IgD-negative memory B cell (primary cell): ENCODE data around the gene PYGO1. TPM values are rescaled to one million over a fixed set of nuclear protein-coding genes. Genes with fewer than 3 reads are reported as not detected.
"Not testable (repeated sequence)": the region's sequence is repeated elsewhere in the genome, so short reads cannot be mapped to it uniquely, and the experiment has no call there.

Source experiments
- H3K27ac Mint-ChIP-seq, 3 donors: one replicate each; pipeline ENCODE4 v1.8.0; 2020 to 2022; ENCODE audit warnings: mild to moderate bottlenecking in 3 of 3, mixed read lengths in 3 of 3, moderate library complexity in 1 of 3
- H3K27me3 Mint-ChIP-seq: one replicate; pipeline ENCODE4 v1.8.0; 2021; ENCODE audit warnings: mixed read lengths
- H3K36me3 Mint-ChIP-seq: one replicate; pipeline ENCODE4 v1.8.0; 2020; ENCODE audit warnings: mild to moderate bottlenecking, mixed read lengths
- H3K4me1 Mint-ChIP-seq, 3 donors: one replicate each; pipeline ENCODE4 v1.8.0; 2020 to 2022; ENCODE audit warnings: mixed read lengths in 3 of 3, mild to moderate bottlenecking in 1 of 3
- H3K4me3 Mint-ChIP-seq, 4 donors: one replicate each; pipeline ENCODE4 v1.8.0; 2020 to 2022; ENCODE audit warnings: mild to moderate bottlenecking in 4 of 4, mixed read lengths in 4 of 4, moderate library complexity in 3 of 4
- H3K9me3 Mint-ChIP-seq, 3 donors: one replicate each; pipeline ENCODE4 v1.8.0; 2020 to 2021; ENCODE audit warnings: mixed read lengths in 3 of 3, mild to moderate bottlenecking in 1 of 3
- polyA plus RNA-seq: library from polyadenylated mRNA; unstranded; fragments of 300-500 nt; fragmentation: Illumina TruSeq; gene quantifications from one replicate; pipeline ENCODE4 v1.2.3, GENCODE V29; 2021

Gene PYGO1
- polyA plus RNA-seq, 1 donor from 2014 or later: not detected

- Mint-ChIP-seq H3K36me3 (no peaks in the 10 kb centered on the region), H3K4me1 (no peaks in the 10 kb centered on the region), H3K4me3 (no peak overlapping the region), H3K9me3 (peaks cover 0 to 7% (median 0%) of the 10 kb centered on the region in 3 donors), H3K27ac (no peak overlapping the region), H3K27me3 (peaks cover 4% of the 10 kb centered on the region)
Observed at GRCh38 chr15:55507567-55507966, 80.6 kb downstream of the PYGO1 start.

DNA sequence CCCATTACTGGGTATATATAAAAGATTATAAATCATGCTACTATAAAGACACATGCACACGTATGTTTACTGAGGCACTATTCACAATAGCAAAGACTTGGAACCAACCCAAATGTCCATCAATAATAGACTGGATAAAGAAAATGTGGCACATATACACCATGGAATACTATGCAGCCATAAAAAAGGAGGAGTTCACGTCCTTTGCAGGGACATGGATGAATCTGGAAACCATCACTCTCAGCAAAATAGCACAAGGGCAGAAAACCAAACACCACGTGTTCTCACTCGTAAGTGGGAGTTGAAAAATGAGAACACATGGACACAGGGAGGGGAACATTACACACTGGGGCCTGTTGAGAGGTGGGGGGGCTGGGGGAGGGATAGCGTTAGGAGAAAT, 82.7 kb downstream of the PYGO1 start:
- H3K27ac Mint-ChIP-seq, H3K9me3 Mint-ChIP-seq, H3K4me1 Mint-ChIP-seq, H3K36me3 Mint-ChIP-seq, H3K27me3 Mint-ChIP-seq, H3K4me3 Mint-ChIP-seq: not testable (repeated sequence)

GRCh38 chr15:55499151-55499550, 89.0 kb downstream of the PYGO1 start:
- no peaks in the 10 kb centered on the region for H3K36me3 Mint-ChIP-seq

DNA sequence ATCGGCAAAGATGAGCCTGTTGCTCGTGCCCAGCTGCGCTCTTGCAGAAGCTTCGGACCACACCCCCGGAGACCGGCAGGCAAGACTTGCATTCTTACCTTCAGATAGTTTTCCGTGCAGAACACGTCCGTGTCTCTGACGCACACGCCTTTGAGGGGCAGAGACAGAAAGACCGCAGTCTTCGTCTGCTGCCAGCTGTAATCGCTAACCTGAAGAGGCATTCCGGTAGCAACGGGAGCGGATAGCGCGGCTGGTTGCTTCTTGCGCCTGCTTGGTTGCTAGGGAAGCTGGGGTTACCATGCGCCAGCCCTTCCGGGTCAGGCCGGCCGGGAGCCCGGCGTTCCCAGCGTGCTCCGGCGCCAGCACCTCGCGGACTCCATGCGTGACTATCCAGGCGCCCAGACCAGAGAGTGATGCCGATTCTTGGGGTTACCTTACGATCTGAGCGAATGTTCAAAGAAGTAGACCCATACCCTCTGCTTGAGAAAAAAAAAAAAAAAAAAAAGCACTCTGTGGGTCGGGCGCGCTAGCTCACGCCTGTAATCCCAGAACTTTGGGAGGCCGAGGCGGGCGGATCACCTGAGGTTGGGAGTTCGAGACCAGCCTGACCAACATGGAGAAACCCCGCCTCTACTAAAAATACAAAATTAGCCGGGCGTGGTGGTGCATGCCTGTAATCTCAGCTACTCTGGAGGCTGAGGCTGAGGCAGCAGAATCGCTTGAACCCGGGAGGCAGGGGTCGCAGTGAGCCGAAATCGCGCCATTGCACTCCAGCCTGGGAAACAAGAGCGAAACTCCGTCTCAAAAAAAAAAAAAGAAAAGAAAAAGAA, 89.8 kb downstream of the PYGO1 start:
- Mint-ChIP-seq H3K4me1 (peaks cover 8 to 15% (median 8%) of the 10 kb centered on the region in 3 donors), H3K4me3 (peak overlapping the region; percentile 89 to 91 (median 90)), H3K27ac (peak overlapping the region; percentile 71 to 93 (median 76))
- H3K9me3 Mint-ChIP-seq, H3K36me3 Mint-ChIP-seq, H3K27me3 Mint-ChIP-seq: not testable (repeated sequence)

More at GRCh38 chr15:55499151-55499550, 89.0 kb downstream of the PYGO1 start:
- H3K27ac Mint-ChIP-seq: peak overlapping the region in 2 of 3 donors; percentile 23 to 61
- peaks cover 0 to 1% (median 0%) of the 10 kb centered on the region in 3 donors for H3K9me3 Mint-ChIP-seq
- peaks cover 8 to 15% (median 8%) of the 10 kb centered on the region in 3 donors for H3K4me1 Mint-ChIP-seq
- H3K4me3 Mint-ChIP-seq: peak overlapping the region; percentile 89 to 91 (median 90)
- no peaks in the 10 kb centered on the region for H3K27me3 Mint-ChIP-seq

DNA sequence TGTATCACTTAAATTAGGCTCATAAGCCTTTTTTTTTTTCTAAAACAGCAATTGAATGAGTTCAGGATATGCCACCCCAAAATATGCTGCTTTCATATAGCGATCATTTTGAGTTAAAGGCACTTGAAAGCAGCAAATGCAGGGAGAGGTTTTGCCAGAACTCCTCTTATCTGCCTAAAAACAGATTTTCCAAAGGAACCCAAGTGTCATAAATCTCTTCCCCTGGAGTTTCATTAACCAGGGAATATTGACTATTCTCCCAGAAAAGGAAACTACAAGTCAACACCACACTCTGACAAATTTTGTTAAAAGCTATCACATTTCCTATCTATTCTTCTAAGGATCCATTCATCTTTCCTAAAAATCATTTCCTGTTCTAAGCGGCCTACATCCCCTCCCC, 91.4 kb downstream of the PYGO1 start:
- Mint-ChIP-seq H3K36me3 (no peaks in the 10 kb centered on the region), H3K9me3 (no peaks in the 10 kb centered on the region), H3K4me1 (peaks cover 8 to 15% (median 8%) of the 10 kb centered on the region in 3 donors), H3K27me3 (peaks cover 2% of the 10 kb centered on the region), H3K4me3 (peak overlapping the region in 2 of 4 donors; percentile 49 to 52), H3K27ac (no peak overlapping the region)

GRCh38 chr15:55494931-55495330, 93.2 kb downstream of the PYGO1 start:
- Mint-ChIP-seq H3K27me3 (peaks cover 2% of the 10 kb centered on the region), H3K4me3 (peak overlapping the region in 2 of 4 donors; percentile 9 to 17), H3K4me1 (peaks cover 8 to 15% (median 8%) of the 10 kb centered on the region in 3 donors), H3K36me3 (no peaks in the 10 kb centered on the region), H3K9me3 (no peaks in the 10 kb centered on the region), H3K27ac (peak overlapping the region in 1 of 3 donors; percentile 60)

DNA sequence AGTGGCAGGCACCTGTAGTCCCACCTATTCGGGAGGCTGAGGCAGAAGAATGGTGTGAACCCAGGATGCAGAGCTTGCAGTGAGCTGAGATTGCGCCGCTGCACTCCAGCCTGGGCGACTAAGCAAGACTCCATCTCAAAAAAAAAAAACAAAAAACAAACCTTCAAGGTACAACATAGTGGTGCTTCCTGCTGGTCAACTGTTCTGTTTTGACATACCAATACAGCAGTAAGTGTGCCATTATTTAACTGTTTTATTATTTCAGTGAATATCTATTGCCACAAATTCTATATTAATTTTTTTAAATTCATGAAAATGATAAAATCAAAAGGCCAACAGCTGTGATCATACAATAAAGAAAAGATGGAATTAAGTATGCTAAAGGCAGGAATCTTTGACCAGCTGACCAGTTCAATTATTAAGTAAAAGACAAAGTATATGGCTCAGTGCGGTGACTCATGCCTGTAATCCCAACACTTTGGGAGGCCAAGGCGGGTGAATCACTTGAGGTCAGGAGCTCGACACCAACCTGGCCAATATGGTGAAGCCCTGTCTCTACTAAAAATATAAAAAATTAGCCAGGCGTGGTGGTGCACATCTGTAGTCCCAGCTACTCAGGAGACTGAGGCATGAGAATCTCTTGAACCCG, 99.1 kb downstream of the PYGO1 start:
- H3K4me1 Mint-ChIP-seq, H3K9me3 Mint-ChIP-seq, H3K27ac Mint-ChIP-seq, H3K27me3 Mint-ChIP-seq, H3K4me3 Mint-ChIP-seq, H3K36me3 Mint-ChIP-seq: not testable (repeated sequence)

Other genes with a start within 250 kb of the PYGO1 start
- 32.6 TPM for gene CCPG1, start 180.0 kb downstream of the PYGO1 start, polyA plus RNA-seq
- gene PIERCE2, start 179.8 kb downstream of the PYGO1 start, polyA plus RNA-seq: 2.2 TPM
- gene DNAAF4, start 80.1 kb downstream of the PYGO1 start, polyA plus RNA-seq: not detected
- gene PRTG, start 154.8 kb upstream of the PYGO1 start, polyA plus RNA-seq: not detected